Endothelial cell (in vitro differentiated cells): ENCODE results near the gene CXCL8. TPM values are rescaled to one million over a fixed set of nuclear protein-coding genes. Genes with fewer than 3 reads are reported as not detected.
"Not testable (repeated sequence)": the region's sequence is repeated elsewhere in the genome, so short reads cannot be mapped to it uniquely, and the experiment has no call there.

Source experiments
- DNase-seq: peaks from one replicate; pipeline ENCODE4 v3.0.0; 2021; ENCODE audit warnings: low spot score
- H3K27ac Mint-ChIP-seq: one replicate; pipeline ENCODE4 v1.8.0; 2021; ENCODE audit warnings: mixed read lengths, inconsistent platforms; ENCODE audit not compliant: unreplicated experiment
- H3K27me3 Mint-ChIP-seq: one replicate; pipeline ENCODE4 v1.8.0; 2021; ENCODE audit warnings: mild to moderate bottlenecking, moderate library complexity, mixed read lengths, inconsistent platforms; ENCODE audit not compliant: unreplicated experiment
- H3K36me3 Mint-ChIP-seq: one replicate; pipeline ENCODE4 v1.8.0; 2021; ENCODE audit warnings: mild to moderate bottlenecking, low read depth, mixed read lengths, inconsistent platforms; ENCODE audit not compliant: unreplicated experiment
- H3K4me1 Mint-ChIP-seq: one replicate; pipeline ENCODE4 v1.8.0; 2021; ENCODE audit warnings: mild to moderate bottlenecking, mixed read lengths, inconsistent platforms; ENCODE audit not compliant: unreplicated experiment
- H3K4me3 Mint-ChIP-seq: one replicate; pipeline ENCODE4 v1.8.0; 2021; ENCODE audit warnings: mild to moderate bottlenecking, mixed read lengths, inconsistent platforms; ENCODE audit not compliant: unreplicated experiment
- H3K9me3 Mint-ChIP-seq: one replicate; pipeline ENCODE4 v1.8.0; 2021; ENCODE audit warnings: mixed read lengths, inconsistent platforms; ENCODE audit not compliant: unreplicated experiment
- long read RNA-seq: library from polyadenylated mRNA; unstranded; transcript quantifications from one replicate; pipeline ENCODE4 v2.0.0, GENCODE V29; 2020; ENCODE audit not compliant: unreplicated experiment
- total RNA-seq: library from RNA; stranded (reverse); fragmentation: NEBNext Ultra II Directional; extraction: Animal tissue kit (Norgen Biotek cat#: 25700); gene quantifications from one replicate; pipeline ENCODE4 v1.2.1, GENCODE V29; 2021; ENCODE audit not compliant: unreplicated experiment
- TF ChIP-seq, protein P1 (sequence below): fragments of 200-600 bp; sonication (generic); IDR thresholded peaks from one replicate; pipeline ENCODE4 v1.5.0; 2021; ENCODE audit warnings: antibody characterized with exemption; ENCODE audit not compliant: unreplicated experiment

CXCL8 gene
- not detected for total RNA-seq
- long read RNA-seq = 0 reads

DNA sequence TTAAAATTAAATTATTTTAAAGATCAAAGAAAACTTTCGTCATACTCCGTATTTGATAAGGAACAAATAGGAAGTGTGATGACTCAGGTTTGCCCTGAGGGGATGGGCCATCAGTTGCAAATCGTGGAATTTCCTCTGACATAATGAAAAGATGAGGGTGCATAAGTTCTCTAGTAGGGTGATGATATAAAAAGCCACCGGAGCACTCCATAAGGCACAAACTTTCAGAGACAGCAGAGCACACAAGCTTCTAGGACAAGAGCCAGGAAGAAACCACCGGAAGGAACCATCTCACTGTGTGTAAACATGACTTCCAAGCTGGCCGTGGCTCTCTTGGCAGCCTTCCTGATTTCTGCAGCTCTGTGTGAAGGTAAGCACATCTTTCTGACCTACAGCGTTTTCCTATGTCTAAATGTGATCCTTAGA lies at the start of gene CXCL8:
CXCL8 (plus strand) TSS at position 217 of the 426 bp plus-strand sequence; CDS start at position 307, 90 bp downstream.
- Mint-ChIP-seq H3K9me3 (no peaks in the 10 kb centered on the region), H3K27me3 (no peaks in the 10 kb centered on the region), H3K4me3 (no peak within 1 kb of the TSS), H3K4me1 (no peaks in the 10 kb centered on the region), H3K36me3 (no peaks in the 10 kb centered on the region), H3K27ac (no peak within 1 kb of the TSS)
- DNase-seq = no peak
- TF ChIP-seq, protein P1, sequence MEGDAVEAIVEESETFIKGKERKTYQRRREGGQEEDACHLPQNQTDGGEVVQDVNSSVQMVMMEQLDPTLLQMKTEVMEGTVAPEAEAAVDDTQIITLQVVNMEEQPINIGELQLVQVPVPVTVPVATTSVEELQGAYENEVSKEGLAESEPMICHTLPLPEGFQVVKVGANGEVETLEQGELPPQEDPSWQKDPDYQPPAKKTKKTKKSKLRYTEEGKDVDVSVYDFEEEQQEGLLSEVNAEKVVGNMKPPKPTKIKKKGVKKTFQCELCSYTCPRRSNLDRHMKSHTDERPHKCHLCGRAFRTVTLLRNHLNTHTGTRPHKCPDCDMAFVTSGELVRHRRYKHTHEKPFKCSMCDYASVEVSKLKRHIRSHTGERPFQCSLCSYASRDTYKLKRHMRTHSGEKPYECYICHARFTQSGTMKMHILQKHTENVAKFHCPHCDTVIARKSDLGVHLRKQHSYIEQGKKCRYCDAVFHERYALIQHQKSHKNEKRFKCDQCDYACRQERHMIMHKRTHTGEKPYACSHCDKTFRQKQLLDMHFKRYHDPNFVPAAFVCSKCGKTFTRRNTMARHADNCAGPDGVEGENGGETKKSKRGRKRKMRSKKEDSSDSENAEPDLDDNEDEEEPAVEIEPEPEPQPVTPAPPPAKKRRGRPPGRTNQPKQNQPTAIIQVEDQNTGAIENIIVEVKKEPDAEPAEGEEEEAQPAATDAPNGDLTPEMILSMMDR = no peak

DNA sequence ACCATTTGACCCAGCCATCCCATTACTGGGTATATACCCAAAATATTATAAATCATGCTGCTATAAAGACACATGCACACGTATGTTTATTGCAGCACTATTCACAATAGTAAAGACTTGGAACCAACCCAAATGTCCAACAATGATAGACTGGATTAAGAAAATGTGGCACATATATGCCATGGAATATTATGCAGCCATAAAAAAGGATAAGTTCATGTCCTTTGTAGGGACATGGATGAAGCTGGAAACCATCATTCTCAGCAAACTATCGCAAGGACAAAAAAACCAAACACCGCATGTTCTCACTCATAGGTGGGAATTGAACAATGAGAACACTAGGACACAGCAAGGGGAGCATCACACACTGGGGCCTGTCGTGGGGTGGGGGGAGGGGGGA lies 49.2 kb upstream of the CXCL8 start:
- H3K27me3 Mint-ChIP-seq, H3K4me1 Mint-ChIP-seq, H3K36me3 Mint-ChIP-seq, H3K27ac Mint-ChIP-seq, H3K9me3 Mint-ChIP-seq, DNase-seq, H3K4me3 Mint-ChIP-seq: not testable (repeated sequence)

DNA sequence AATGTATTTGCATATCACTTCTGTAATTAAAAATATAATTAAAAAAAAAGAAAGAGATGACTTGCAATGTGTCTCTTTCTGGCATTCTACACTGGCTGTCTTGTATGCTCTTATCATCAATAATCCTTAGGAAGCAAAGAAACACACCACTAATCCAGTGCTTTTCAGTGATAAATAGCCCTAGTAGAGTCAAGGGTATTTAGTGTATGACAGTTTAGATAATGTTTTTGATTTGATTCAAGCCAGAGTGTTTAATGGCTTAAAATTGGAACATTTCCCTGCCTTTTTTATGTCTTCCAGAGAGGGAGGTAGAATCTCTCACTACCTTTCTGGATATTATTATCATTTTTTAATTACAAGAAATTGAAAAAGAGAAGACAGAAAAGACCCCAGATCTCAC lies 48.6 kb upstream of the CXCL8 start:
- no peaks in the 10 kb centered on the region for H3K4me1 Mint-ChIP-seq
- DNase-seq = no peak
- no peak overlapping the region for H3K27ac Mint-ChIP-seq
- no peak overlapping the region for H3K4me3 Mint-ChIP-seq
- no peaks in the 10 kb centered on the region for H3K9me3 Mint-ChIP-seq
- TF ChIP-seq, protein P1 = no peak
- H3K36me3 Mint-ChIP-seq = no peaks in the 10 kb centered on the region
- H3K27me3 Mint-ChIP-seq = no peaks in the 10 kb centered on the region

DNA sequence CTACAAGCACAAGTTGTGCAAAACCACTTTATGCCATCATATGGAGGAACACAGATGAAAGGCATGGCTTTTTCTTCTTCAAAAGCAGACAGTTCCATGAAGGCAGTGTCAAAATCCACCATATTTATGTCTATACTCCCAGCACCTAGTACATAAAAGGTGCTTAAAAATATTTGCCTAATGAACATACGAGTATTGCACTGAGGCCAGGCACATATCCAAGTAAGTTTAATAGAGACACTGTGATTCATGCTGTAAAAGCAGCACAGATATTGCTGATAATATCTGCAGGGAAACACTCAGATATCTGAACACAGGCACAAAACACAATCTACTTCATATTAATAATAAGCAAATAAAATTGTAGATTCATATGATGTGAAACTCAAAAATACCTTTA lies 48.1 kb upstream of the CXCL8 start:
- Mint-ChIP-seq H3K27ac (no peak overlapping the region), H3K4me3 (no peak overlapping the region), H3K36me3 (no peaks in the 10 kb centered on the region), H3K4me1 (no peaks in the 10 kb centered on the region), H3K27me3 (no peaks in the 10 kb centered on the region), H3K9me3 (no peaks in the 10 kb centered on the region)
- TF ChIP-seq, protein P1 = no peak
- no peak for DNase-seq

DNA sequence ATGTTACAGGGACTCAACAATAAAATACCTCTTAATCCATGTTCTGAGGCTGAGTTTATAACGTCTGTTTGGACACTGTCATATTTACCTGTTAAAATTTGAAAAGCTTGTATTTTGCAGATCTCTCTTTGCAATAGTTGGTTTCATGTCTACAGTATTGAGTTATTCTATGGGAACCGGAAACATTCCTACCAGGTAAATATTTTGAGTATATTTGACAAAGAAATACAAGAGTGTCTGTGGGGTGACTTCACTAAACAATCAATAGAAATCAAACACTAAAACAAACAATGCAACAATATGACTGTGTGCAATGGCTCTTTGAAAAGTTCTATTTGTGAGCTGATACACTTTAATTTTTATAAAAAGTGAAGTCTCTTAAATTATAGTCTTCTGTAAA lies 47.7 kb upstream of the CXCL8 start:
- no peaks in the 10 kb centered on the region for H3K36me3 Mint-ChIP-seq
- DNase-seq = no peak
- TF ChIP-seq, protein P1 = no peak
- H3K9me3 Mint-ChIP-seq = no peaks in the 10 kb centered on the region
- no peak overlapping the region for H3K4me3 Mint-ChIP-seq
- no peaks in the 10 kb centered on the region for H3K4me1 Mint-ChIP-seq
- H3K27me3 Mint-ChIP-seq = no peaks in the 10 kb centered on the region
- no peak overlapping the region for H3K27ac Mint-ChIP-seq
